GM15510 (cell line): ENCODE data around the gene FNDC8.

ENCODE experiments used
- POLR2A ChIP-seq: IDR thresholded peaks from 3 replicates; pipeline ENCODE4 v1.6.1; 2011; ENCODE audit warnings: borderline replicate concordance; ENCODE audit not compliant: insufficient read length; ENCODE audit errors: extremely low read depth

Gene FNDC8

DNA sequence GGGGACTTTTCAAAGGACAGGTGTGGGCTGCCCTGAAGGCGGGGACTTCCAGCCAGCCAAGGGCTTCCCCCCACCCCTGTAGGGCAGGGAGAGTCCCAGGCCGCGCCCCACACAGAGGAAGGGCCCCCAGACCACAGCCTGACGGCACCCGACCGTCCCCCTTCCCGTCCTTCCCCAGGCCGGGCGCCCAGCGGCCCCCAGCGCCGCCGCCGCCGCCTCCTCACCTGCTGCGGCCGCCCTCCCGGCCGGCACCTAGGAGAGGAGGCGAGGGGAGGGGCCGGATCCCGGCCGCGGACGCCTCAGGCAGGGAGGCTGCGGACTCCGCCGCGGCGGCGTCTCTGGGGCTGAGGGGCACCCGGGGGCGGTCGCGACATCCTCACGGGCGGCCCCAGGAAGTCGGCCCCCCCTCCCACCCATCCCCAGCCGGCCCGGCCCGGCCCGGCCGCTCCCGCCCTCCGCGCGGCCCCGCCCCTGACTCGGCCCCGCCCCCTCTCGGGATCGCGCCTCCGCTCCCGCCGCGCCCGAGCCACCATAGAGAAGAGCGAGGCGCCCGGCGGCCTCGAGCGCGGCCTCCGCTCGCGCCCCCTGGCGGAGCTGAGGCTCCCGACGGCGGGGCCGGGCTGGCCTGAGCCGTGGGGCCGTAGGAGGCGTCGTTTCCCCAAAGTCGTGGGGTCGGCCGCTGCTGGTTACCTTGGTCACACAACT lies 32.4 kb upstream of the FNDC8 start:
- peak; percentile 40 for TF ChIP-seq POLR2A

DNA sequence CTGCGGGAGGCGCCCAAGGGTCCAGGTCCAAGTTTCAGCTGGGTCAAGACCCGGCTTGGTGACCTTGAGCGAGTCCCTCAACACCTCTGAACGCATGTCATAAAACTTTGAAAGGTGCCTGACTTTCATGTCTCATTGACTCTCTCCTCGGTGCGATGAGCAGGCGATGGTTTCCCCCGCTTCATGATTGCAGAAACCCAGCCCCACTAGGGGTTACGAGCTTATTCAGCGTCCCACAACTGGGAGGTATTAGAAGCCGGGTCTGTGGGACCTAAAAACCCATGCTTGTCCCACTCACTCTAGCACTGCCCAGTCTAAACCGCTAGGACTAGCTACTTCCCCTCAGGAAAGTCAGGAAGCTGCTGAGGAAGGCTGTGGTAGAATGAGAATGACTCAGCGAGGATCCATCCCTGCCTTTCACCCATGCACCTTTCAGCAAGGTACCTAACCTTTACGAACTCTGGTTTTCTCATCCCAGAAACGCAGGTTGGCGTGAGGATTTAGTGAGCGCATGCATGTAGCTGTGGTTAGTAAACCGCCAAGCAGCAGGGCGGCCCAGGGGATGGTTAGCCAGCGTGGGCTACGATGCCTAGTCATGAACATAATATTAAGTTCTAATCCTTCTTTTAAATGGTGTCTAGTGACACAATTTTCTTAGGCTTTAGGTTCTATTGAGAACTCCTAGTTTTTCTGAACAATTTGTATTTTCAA lies 31.7 kb upstream of the FNDC8 start:
- TF ChIP-seq POLR2A: no peak

GRCh38 chr17:35094902-35095301 lies 26.5 kb upstream of the FNDC8 start:
- TF ChIP-seq POLR2A: no peak

- no peak for TF ChIP-seq POLR2A
Observed at GRCh38 chr17:35095741-35096140, 25.7 kb upstream of the FNDC8 start.

DNA sequence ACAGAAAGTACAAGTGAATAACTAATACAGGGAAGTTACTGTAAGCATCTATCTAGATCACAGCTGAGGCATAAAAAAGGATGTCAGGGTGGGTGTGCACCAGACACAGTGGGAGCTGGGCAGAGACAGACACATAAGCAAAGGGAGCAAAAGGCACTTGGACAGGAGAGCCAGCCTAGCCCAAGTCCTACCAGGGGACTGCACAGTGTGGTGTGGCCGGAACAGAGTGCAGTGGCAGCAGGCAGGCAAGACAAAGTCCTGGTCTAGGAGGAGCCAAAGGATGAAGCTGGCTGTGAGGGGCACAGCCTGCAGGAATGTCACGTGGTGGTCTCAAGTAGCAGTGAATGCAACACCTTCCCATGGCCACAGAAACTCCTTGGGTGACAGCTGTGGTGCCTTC lies 23.6 kb upstream of the FNDC8 start:
- no peak for TF ChIP-seq POLR2A

GRCh38 chr17:35099908-35100307 lies 21.5 kb upstream of the FNDC8 start:
- no peak for TF ChIP-seq POLR2A

DNA sequence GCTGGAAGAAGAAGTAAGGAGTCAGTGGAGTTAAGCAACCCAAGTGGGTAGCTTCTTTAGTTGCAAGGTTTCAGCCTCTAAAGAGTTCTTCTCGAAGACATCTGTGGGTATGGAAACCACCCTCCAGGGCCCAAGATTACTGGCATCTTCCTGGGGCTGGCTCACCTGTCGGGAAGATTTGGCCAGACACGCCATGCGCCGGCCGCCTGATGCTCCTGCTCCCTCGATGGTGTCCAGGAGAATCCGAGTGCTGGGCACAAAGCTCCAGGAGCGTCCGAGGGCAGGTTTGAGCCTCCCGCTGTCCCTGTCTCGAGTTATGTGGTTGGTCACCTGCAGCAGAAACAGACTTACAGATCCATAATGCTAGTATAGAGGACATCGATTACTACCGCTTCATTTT lies 20.4 kb upstream of the FNDC8 start:
- no peak for TF ChIP-seq POLR2A

DNA sequence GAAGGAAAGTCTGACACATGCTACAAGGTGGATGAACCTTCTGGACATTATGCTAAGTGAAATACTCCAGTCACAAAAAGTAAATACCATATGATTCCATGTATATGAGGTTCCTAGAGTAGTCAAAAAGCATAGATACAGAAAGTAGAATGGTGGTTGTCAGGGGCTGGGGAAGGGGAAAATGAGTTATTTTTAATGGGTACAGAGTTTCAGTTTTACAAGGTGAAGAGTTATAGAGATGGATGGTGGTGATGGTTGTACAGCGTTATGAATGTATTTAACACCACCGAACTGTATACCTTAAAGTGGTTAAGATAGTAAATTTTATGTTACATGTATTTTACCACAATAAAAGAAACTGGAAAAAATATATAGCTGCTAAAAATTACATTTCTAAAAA lies 19.7 kb upstream of the FNDC8 start:
- no peak for TF ChIP-seq POLR2A

GRCh38 chr17:35103271-35103670 lies 18.1 kb upstream of the FNDC8 start:
- TF ChIP-seq POLR2A: no peak

DNA sequence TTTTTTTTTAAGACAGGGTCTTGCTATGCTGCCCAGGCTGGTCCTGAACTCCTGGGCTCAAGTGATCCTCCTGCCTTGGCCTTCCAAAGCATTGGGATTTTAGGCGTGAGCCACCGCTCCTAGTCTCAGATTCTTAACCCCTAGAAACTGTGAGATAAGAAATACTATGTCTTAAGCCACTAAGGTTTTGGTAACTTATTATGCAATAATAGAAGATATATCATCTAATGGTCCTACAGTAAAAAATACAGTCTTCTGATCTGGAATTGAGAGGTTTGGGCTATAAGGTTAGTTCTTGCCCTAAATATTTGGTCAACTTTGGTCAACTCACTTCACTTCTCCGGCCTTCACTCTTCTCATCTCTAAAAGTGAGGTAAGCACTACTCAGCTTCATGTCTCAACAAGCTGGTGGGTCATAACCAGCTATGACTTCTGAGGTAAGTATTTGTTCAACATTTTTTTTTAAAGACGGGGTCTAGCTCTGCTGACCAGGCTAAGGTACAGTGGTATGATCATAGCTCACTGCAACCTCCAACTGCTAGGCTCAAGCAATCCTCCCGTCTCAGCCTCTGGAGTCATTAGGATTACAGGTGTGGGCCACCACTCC lies 16.5 kb upstream of the FNDC8 start:
- TF ChIP-seq POLR2A: no peak

GRCh38 chr17:35116845-35117244 lies 4.6 kb upstream of the FNDC8 start:
- no peak for TF ChIP-seq POLR2A

- no peak for TF ChIP-seq POLR2A
Observed at GRCh38 chr17:35117984-35118383, 3.4 kb upstream of the FNDC8 start.

DNA sequence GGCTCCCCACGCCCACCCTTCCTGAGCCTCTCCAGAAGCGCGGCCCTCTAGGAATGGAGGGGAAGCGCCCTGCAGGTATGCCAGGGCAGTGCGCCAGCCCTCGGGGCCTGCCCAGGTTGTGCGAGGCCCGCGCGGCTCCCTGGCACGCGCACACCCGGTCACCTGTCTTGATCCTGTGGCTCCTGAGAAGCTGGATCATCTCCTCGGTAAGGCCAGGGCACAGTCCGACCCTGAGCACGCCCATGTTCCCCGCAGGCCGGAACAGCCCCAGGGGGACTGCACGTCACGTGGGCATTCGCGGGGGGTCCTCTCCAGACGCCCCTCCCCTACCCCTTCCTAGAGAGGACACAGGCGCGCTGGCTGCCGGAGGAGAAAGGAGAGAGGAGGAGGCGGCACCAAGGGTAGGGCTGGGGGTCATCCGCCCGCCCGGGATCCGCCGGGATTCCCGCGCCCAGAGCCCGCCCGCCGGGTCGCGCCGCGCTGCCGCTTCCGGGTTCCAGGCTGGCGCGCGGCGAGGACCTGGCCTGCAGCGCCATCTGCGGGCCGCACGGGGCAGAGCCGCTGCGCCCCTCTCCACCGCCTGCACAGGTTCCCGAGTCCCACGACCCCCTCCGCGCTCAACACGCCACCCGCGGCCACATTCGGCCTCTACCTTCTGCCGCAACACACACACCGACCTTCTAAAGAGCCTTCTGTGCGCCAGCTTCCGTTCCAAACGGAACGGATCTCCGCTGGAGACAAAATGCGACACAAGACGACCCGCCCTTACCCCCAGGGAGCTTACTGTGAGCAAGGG lies 1.8 kb upstream of the FNDC8 start, which contains the start of gene RAD51D:
TSS of gene RAD51D (minus strand) at position 491 of the 796 bp plus-strand sequence. CDS start at position 244, 247 bp downstream.
- peak; percentile 59 for TF ChIP-seq POLR2A

DNA sequence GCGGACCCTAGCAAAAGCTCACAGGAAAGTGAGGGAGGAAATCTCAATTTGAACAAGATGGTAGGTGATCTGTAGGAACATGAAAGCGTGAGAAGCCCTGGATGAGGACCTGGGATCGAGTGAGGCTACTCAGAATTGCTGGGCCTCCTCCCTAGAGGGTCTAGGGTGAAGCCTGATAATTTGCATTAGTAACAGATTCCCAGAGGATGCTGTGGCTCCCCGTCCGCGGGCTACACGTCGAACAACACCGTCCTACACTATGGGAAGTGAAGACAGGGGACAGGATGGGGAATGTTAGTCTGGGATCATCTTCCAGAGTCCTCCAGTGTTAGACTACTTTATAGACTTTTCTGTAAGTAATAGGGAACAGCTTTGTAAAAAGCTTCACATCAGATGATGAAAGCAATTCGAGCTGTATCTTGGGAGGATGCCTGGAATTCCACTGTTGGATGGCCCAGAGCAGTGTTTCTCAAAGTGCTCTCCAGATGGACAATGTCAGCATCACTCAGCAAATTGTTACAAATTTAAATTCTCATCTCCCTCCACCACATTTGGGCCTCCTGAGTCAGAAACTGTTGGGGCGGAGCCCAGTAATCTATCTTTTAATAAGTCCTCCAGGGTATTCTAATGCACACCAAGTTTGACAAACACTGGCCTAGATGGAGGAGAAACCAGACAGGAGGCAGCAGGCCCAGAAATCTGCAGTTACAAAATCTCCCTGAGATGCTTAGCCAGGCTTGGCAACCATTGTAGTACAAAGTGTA lies 6.5 kb downstream of the FNDC8 start:
- no peak for TF ChIP-seq POLR2A
